HG03460 (cell line): ENCODE data around the gene MYO1E.

ENCODE experiments used
- ATAC-seq: cut with Tn5 transposase; IDR thresholded peaks from one replicate; pipeline ENCODE4 v1.9.1; 2021; ENCODE audit not compliant: unreplicated experiment

Gene MYO1E

GRCh38 chr15:59104602-59104911, 268.1 kb downstream of the MYO1E start:
- ATAC-seq, result no peak

DNA sequence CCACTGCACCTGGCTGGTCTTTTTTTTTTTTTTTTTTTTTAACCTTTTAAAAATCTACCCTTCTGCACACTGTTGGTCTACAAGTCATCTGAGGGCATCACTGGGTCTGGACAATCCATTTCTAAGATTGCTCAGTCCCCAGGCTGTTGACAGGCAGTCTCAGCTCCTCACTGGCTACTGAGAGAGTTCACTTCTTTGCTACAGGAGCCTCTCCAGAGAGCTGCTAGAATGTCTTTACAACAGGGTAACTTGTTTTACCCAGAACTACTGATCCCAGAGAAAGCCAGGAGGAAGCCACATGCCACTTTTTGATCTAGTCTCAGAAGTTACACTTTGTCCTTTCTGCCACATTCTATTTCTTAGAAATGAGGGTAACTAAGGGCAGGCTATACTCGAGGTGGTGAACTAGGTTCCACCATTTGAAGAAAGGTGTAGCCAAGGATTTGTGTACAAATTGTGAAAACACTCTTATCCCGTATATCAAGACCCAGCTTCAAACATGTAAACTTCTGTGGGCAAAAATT, 273.4 kb downstream of the MYO1E start:
- ATAC-seq, result no peak

DNA sequence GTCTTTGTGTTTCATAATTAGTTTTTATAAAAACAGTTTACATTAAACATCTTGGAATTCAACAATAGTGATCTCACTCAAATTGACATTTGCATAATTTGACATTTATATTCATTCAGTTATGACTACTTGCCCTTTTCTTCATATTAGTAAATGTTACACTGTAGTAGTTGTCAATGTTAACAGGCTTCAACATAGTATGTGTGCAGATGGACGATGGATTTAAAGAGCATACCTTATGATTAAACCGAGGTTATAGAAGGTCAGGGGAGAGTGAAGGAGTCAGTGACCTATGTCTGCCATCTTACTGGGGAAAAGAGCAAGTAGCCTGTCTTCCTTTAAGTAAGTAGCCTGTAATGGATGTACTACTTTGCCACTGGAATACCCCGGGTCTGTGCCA, 276.2 kb downstream of the MYO1E start:
- ATAC-seq, result no peak

DNA sequence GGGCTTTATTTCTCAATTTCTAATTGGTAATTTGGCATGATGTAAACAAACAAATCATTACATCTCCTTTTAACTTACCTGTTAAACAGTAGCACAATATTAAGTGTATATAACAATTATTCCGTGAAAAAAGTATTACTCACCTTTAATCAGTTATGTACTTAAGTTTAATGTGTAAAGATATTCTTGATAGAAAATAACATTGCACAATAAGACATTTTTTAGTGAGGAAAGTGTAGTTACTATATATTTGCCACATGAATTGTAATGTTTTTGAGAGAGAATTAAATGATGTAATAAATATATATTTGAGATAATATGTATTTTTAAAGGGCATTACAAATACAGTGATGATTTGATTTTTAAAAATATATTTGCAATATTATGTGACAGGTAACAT, 278.6 kb downstream of the MYO1E start:
- ATAC-seq, result no peak

DNA sequence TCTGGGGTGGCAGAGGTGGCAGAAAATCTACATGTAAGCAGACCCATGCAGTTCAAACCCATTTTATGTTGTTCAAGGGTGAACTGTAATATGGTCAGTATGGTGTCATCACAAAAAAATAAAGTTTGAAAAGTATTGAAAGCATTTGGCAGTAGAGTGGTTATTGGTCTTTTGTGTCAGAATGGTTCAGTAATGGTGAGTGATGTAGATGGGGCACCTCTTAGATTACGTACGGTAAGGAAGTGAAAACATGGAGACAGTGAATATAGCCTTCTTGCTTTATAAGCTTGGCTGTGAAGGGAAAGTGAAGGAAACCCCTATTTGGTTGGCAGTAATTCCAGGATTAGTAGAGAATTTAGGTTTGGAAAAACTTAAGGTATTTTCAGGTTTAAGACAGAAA, 284.9 kb downstream of the MYO1E start:
- no peak for ATAC-seq
